Measurements from ENCODE around the gene RYR3. TPM values are rescaled to one million over a fixed set of nuclear protein-coding genes. Genes with fewer than 3 reads are reported as not detected.

The RYR3 gene
- total RNA-seq, 1 experiment from 2014 or later: not detected

DNA sequence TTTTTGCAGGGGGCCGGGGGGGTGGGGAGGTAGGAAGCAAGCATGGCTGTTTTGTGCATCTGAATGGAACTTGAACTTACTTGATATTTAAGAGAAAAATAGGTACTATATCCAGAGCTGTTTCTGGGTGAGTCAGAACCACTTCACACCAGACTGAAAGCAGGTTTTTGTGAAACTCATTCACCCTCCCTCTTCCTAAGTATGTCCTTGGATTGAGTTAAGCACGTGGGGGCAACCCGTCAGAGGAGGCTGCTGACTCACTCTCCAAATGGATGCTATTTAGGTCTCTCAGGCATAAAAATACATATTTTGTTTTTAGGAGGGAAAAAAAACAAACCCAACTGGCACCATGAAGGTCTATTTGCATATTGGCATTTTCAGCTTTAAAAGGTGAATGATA is 270.3 kb downstream of the RYR3 start:
- intact Hi-C loops (cut with micrococcal nuclease): no loop called here
- CTCF ChIA-PET: no interaction called here

DNA sequence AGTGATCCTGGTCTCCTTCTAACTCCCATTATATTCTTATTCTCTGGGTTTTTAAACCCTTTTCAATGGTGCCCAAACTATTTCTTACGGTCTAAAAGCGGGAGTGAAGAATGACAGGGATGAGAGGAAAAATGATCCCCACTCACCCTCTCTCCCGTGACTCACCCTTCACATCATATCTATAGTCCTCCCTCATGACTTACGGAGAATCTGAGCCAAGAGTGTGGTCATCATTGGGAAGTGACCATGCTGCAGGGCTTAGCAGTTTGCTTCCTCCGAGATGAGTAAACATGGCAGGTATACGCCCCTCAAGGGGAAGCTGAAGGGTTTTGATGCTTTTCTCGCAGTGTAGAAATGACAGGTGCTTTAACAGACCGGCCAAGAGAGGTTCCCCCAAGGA is 274.0 kb downstream of the RYR3 start:
- Histone ChIP-seq H3K9me3 (ENCODE audit: low read length) (no peaks in the 10 kb centered on the region), H3K9me2 (replicated peaks; ENCODE audit: low read length) (no peaks in the 10 kb centered on the region), H3K79me2 (ENCODE audit: low read length) (no peaks in the 10 kb centered on the region), H2AFZ (ENCODE audit: low read length) (no peak overlapping the region), H3K27me3 (ENCODE audit: low read length) (peaks cover 32% of the 10 kb centered on the region), H3K4me2 (ENCODE audit: low read length) (no peak overlapping the region), H3F3A (ENCODE audit: low read length, unreplicated experiment) (no peaks in the 10 kb centered on the region), H3K4me1 (ENCODE audit: insufficient read depth, low read length) (no peaks in the 10 kb centered on the region), H3K36me3 (ENCODE audit: low read depth, low read length) (no peaks in the 10 kb centered on the region), H3K27ac (ENCODE audit: low read length) (no peak overlapping the region), H3K4me3 (ENCODE audit: low read length) (no peak overlapping the region), H3K9ac (ENCODE audit: low read length) (no peak overlapping the region), H4K20me1 (ENCODE audit: low read length) (no peaks in the 10 kb centered on the region)
- intact Hi-C loops (cut with micrococcal nuclease): no loop called here
- ATAC-seq (peak; percentile 66), DNase-seq (peak; percentile 69)
- no TSS peak for BruUV-seq (replicated peaks)
- TF ChIP-seq EZH2 (IDR thresholded peaks at IDR 0.05; ENCODE audit: low read length, unreplicated experiment) (no peak), CTCF (conservative IDR thresholded peaks at IDR 0.05; ENCODE audit: low read depth, low read length) (no peak), EZH2phosphoT487 (IDR thresholded peaks at IDR 0.05; ENCODE audit: borderline replicate concordance, low read length) (no peak)
- ChIA-PET POLR2A (ENCODE audit: unreplicated experiment) (no interaction called here), CTCF (no interaction called here)

More for the DNA sequence above, 270.3 kb downstream of the RYR3 start:
- H3K27ac ChIP-seq (ENCODE audit: low read length): no peak overlapping the region
- H2AFZ ChIP-seq (ENCODE audit: low read length): no peak overlapping the region
- H3K79me2 ChIP-seq (ENCODE audit: low read length): no peaks in the 10 kb centered on the region
- H3K4me3 ChIP-seq (ENCODE audit: low read length): no peak overlapping the region
- BruUV-seq (replicated peaks): no TSS peak
- DNase-seq: peak; percentile 34
- no peaks in the 10 kb centered on the region for H3K4me1 ChIP-seq (ENCODE audit: insufficient read depth, low read length)
- no peaks in the 10 kb centered on the region for H4K20me1 ChIP-seq (ENCODE audit: low read length)
- POLR2A ChIA-PET (ENCODE audit: unreplicated experiment): no interaction called here
- no peaks in the 10 kb centered on the region for H3F3A ChIP-seq (ENCODE audit: low read length, unreplicated experiment)
- H3K9ac ChIP-seq (ENCODE audit: low read length): no peak overlapping the region
- no peak for ATAC-seq
- no peaks in the 10 kb centered on the region for H3K9me2 ChIP-seq (replicated peaks; ENCODE audit: low read length)
- H3K4me2 ChIP-seq (ENCODE audit: low read length): no peak overlapping the region
- peaks cover 15% of the 10 kb centered on the region for H3K27me3 ChIP-seq (ENCODE audit: low read length)
- no peaks in the 10 kb centered on the region for H3K9me3 ChIP-seq (ENCODE audit: low read length)
- TF ChIP-seq CTCF (conservative IDR thresholded peaks at IDR 0.05; ENCODE audit: low read depth, low read length) (no peak), EZH2 (IDR thresholded peaks at IDR 0.05; ENCODE audit: low read length, unreplicated experiment) (no peak), EZH2phosphoT487 (IDR thresholded peaks at IDR 0.05; ENCODE audit: borderline replicate concordance, low read length) (no peak)
- no peaks in the 10 kb centered on the region for H3K36me3 ChIP-seq (ENCODE audit: low read depth, low read length)

DNA sequence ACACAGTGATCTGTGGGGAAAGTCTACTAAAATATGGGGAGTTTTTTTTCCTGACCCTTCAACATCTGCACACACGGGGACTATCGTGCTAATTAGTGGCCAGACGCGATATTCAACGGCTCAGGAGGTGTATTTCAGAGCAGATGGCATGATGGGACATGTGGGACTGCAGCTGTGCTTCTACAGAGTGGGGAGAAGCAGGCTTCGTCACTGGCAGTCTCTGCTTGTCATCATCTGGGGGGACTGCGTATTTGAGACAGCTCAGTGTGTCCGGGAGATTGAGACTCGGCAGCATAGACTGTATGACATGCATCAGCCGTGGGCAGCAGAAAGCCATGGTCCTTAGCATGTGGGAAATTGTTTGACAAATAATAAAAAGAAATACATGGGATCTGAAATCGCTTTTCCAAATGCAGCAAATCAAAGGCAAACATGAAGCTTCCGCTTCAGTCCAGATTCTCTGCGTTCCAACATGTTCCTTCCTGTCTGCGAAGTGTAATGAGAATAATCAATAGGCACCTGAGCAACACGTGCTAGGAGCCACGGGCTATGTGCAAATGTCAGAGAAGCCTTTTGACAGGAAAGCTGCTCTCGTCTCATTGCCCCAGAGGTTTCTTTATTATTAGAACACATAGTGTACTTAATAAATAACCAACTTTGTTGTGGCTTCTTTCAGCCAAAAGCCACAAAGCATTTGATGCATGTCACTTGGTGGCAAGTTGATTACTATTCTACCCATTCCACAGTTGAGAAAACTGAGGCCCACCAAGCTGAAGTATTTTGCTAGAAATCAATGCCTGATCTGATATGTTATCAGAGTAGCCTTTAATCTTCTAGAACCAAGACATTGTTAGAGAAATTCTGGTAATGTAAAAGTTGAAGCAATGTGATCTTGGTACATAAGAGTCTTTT is 276.3 kb downstream of the RYR3 start:
- no peaks in the 10 kb centered on the region for H3K4me1 ChIP-seq (ENCODE audit: insufficient read depth, low read length)
- TF ChIP-seq EZH2 (IDR thresholded peaks at IDR 0.05; ENCODE audit: low read length, unreplicated experiment) (no peak), EZH2phosphoT487 (IDR thresholded peaks at IDR 0.05; ENCODE audit: borderline replicate concordance, low read length) (no peak)
- no TSS peak for BruUV-seq (replicated peaks)
- H3K79me2 ChIP-seq (ENCODE audit: low read length): no peaks in the 10 kb centered on the region
- H3F3A ChIP-seq (ENCODE audit: low read length, unreplicated experiment): no peaks in the 10 kb centered on the region
- H2AFZ ChIP-seq (ENCODE audit: low read length): no peak overlapping the region
- H3K4me3 ChIP-seq (ENCODE audit: low read length): no peak overlapping the region
- peaks cover 38% of the 10 kb centered on the region; the same call in 1 of the 2 replicates for H3K27me3 ChIP-seq (ENCODE audit: low read length)
- H3K27ac ChIP-seq (ENCODE audit: low read length): no peak overlapping the region
- H3K9me2 ChIP-seq (replicated peaks; ENCODE audit: low read length): no peaks in the 10 kb centered on the region
- no peaks in the 10 kb centered on the region for H4K20me1 ChIP-seq (ENCODE audit: low read length)
- no peak overlapping the region for H3K9ac ChIP-seq (ENCODE audit: low read length)
- intact Hi-C loops (cut with micrococcal nuclease): no loop called here
- no peaks in the 10 kb centered on the region for H3K9me3 ChIP-seq (ENCODE audit: low read length)
- POLR2A ChIA-PET (ENCODE audit: unreplicated experiment): no interaction called here
- H3K4me2 ChIP-seq (ENCODE audit: low read length): no peak overlapping the region
- DNase-seq: no peak
- CTCF ChIA-PET: no interaction called here
- ATAC-seq: no peak
- H3K36me3 ChIP-seq (ENCODE audit: low read depth, low read length): no peaks in the 10 kb centered on the region
